ENCODE data around the gene PDGFRB. TPM values are rescaled to one million over a fixed set of nuclear protein-coding genes. Genes with fewer than 3 reads are reported as not detected.

PDGFRB gene
- total RNA-seq, 4 donors from 2014 or later = 126 to 366 (median 149) TPM

GRCh38 chr5:150196514-150196913, 40.9 kb upstream of the PDGFRB start:
- no peak for TF ChIP-seq CTCF (IDR thresholded peaks at IDR 0.05)
- ATAC-seq (ENCODE audit: low FRiP score) = no peak
- DNase-seq (ENCODE audit: low spot score) = no peak

- no peak for TF ChIP-seq CTCF (IDR thresholded peaks at IDR 0.05)
- no peak for DNase-seq (ENCODE audit: low spot score)
- ATAC-seq (ENCODE audit: low FRiP score) = no peak
These were observed 40.3 kb upstream of the PDGFRB start for GRCh38 chr5:150195736-150196485.

- ATAC-seq (ENCODE audit: low FRiP score) (no peak), DNase-seq (ENCODE audit: low spot score) (no peak)
- no peak for TF ChIP-seq CTCF (IDR thresholded peaks at IDR 0.05)
These were observed 36.8 kb upstream of the PDGFRB start for GRCh38 chr5:150192462-150192861.

DNA sequence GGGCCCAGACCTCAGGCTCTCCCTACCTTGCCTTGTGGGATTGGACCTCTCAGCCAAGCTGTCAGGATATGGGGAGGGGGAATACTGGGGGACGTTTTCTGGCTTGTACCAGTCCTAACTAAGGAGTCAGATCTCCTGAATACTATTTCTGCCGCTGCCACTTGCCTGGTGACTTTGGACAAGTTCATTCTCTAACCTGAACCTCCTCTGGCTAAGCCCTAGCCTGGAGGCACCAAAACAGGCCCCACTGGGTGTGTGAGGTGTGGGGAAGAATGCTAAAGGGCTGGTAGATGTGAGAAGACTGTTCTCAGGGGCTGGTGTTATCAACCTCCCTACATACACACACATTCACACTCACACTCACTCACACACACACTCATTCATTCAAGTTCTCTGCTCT, 35.3 kb upstream of the PDGFRB start:
- DNase-seq (ENCODE audit: low spot score) (no peak), ATAC-seq (ENCODE audit: low FRiP score) (no peak)
- no peak for TF ChIP-seq CTCF (IDR thresholded peaks at IDR 0.05)

- no peak for TF ChIP-seq CTCF (IDR thresholded peaks at IDR 0.05)
- DNase-seq (ENCODE audit: low spot score) (no peak), ATAC-seq (ENCODE audit: low FRiP score) (no peak)
These were observed 34.9 kb upstream of the PDGFRB start for GRCh38 chr5:150190503-150190979.

DNA sequence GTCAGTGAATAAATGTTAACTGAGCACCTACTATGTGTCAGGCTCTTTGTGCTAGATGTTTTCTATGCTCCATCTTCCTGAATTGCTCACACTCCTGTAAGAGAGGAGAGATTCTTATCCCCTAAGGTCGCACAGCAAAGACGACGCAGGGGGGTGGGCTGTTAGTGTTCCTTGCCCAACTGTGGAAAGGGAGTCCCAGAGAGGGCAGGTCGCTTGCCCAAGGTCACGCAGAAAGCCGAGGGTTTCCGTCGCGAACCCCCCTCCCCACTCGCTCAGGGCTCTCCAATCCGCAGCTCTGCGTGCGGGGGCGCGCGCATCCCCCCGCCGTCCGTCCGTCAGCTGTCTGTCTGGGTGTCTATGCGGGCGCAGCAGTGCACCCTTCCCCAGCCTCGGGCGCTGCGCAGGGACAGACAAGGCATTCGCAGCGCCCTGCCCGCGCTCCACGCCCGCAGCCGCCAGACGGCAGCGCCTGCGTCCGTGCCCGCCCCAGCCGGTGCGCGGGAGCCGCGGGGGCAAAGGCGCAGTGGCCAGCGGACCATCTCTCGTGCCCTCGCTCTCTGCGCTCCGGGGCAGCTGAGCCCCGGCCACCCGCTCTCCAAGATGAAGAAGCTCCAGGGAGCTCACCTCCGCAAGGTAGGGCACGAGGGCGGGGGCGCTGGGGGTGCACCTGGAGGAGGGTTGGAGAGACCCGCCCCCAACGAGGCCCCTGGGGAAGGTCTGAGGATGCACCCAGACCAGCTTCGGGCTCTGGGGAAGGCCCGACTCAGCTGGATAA, 34.3 kb upstream of the PDGFRB start, which contains the start of gene SLC6A7:
SLC6A7 (plus strand) TSS at position 335 of the 775 bp plus-strand sequence; CDS start at position 601, 266 bp downstream.
- TF ChIP-seq CTCF (IDR thresholded peaks at IDR 0.05) = no peak
- ATAC-seq (ENCODE audit: low FRiP score) (no peak), DNase-seq (ENCODE audit: low spot score) (no peak)
